ENCODE measurements around the gene TMEM243.

DNA sequence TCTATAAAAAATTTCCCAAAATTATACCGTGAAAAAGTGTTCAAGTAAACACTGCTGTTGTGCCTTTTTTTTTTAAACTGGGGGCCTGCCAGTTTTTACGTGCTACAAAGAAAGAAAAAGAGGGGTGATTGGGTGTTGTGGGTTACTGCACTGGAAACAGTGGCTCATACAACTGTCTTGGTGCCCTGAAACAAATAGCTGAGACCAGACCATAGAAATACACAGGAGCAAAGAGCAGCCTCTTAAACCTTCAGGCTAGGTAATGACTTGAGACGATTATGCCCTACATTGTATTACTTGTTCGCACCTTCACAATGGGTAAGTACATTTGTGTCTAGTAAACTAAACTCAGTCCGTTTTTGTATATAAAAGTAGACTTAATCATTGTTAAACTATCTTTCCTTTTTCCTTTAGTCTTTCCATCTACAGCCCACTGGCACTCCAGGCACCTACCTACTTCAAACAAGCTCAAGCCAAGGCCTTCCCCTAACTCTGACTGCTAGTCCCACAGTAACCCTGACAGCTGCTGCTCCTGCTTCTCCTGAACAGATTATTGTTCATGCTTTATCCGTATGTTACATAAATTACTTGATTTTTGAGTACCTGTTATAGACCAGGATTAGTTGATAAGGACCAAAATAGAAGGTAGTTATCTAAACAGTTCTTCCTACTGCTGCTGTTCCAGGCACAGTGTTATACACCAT, 26.6 kb downstream of the TMEM243 start:
- no peak for TF ChIP-seq CTCF (IDR thresholded peaks at IDR 0.05)
- TF ChIP-seq POLR2A (IDR thresholded peaks at IDR 0.05): no peak

Data from thyroid gland (tissue), 4 donors.